Measurements from ENCODE around the gene LDLRAD4. TPM values are rescaled to one million over a fixed set of nuclear protein-coding genes. Genes with fewer than 3 reads are reported as not detected.
A peak's percentile ranks its signal among the peaks of the same experiment; 100 is the strongest.

Gene LDLRAD4
- total and polyA plus RNA-seq, 12 donors: 3.9 to 64.5 (median 36.0) TPM

DNA sequence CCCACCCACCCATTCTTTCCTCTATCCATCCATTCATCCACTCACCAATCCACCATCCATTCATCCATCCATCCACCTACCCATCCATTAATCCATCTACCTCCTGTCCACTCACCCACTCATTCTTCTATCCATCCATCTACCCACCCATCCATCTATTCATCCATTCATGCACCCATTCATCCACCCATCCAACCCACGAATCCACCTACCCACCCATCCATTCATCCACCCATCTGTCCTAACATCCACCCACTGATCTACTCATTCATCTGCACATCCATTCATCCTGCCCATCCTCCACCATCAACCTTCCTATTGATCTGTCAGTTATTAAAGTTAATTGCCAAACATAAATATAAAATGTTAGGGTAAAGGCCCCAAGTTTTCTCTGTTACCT lies 25.6 kb downstream of the LDLRAD4 start:
- Histone ChIP-seq H3K4me1 (replicated peaks in 1 of 2) (no peaks in the 10 kb centered on the region), H3K27ac (no peak overlapping the region), H3K27me3 (no peaks in the 10 kb centered on the region), H3K9me3 (replicated peaks in 1 of 3) (no peaks in the 10 kb centered on the region), H3K4me3 (no peak overlapping the region), H3K36me3 (replicated peaks in 1 of 2) (no peaks in the 10 kb centered on the region)
- DNase-seq: no peak
- 0 to 83% (median 60%) methylated on average over 1 of the region's 1 CpG for WGBS, 4 donors
- TF ChIP-seq, protein P1, sequence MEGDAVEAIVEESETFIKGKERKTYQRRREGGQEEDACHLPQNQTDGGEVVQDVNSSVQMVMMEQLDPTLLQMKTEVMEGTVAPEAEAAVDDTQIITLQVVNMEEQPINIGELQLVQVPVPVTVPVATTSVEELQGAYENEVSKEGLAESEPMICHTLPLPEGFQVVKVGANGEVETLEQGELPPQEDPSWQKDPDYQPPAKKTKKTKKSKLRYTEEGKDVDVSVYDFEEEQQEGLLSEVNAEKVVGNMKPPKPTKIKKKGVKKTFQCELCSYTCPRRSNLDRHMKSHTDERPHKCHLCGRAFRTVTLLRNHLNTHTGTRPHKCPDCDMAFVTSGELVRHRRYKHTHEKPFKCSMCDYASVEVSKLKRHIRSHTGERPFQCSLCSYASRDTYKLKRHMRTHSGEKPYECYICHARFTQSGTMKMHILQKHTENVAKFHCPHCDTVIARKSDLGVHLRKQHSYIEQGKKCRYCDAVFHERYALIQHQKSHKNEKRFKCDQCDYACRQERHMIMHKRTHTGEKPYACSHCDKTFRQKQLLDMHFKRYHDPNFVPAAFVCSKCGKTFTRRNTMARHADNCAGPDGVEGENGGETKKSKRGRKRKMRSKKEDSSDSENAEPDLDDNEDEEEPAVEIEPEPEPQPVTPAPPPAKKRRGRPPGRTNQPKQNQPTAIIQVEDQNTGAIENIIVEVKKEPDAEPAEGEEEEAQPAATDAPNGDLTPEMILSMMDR (IDR thresholded peaks at IDR 0.05): no peak
- no peak for TF ChIP-seq POLR2A (IDR thresholded peaks at IDR 0.05)
- intact Hi-C loops (cut with DNase I): no loop called here

GRCh38 chr18:13245481-13246000 lies 27.0 kb downstream of the LDLRAD4 start:
- intact Hi-C loops (cut with DNase I): no loop called here
- H3K4me1 ChIP-seq (replicated peaks in 1 of 2): peaks cover 0 to 3% of the 10 kb centered on the region in 2 donors
- WGBS, 4 donors: 86 to 93% (median 89%) methylated on average over 6 of the region's 6 CpGs
- no peak overlapping the region for H3K27ac ChIP-seq
- H3K9me3 ChIP-seq (replicated peaks in 1 of 3): no peaks in the 10 kb centered on the region
- DNase-seq: no peak
- no peaks in the 10 kb centered on the region for H3K27me3 ChIP-seq
- H3K36me3 ChIP-seq (replicated peaks in 1 of 2): no peaks in the 10 kb centered on the region
- H3K4me3 ChIP-seq: no peak overlapping the region
- TF ChIP-seq POLR2A (IDR thresholded peaks at IDR 0.05): no peak
- TF ChIP-seq, protein P1 (IDR thresholded peaks at IDR 0.05): no peak

- no peak overlapping the region for H3K27ac ChIP-seq
- H3K9me3 ChIP-seq (replicated peaks in 1 of 3): no peaks in the 10 kb centered on the region
- TF ChIP-seq POLR2A (IDR thresholded peaks at IDR 0.05): no peak
- TF ChIP-seq, protein P1 (IDR thresholded peaks at IDR 0.05): no peak
- WGBS, 4 donors: 89 to 95% (median 91%) methylated on average over 7 to 9 of the region's 9 CpGs
- H3K36me3 ChIP-seq (replicated peaks in 1 of 2): no peaks in the 10 kb centered on the region
- DNase-seq: peak in 1 of 7 donors; percentile 40
- intact Hi-C loops (cut with DNase I): no loop called here
- peaks cover 0 to 7% of the 10 kb centered on the region in 2 donors for H3K4me1 ChIP-seq (replicated peaks in 1 of 2)
- no peaks in the 10 kb centered on the region for H3K27me3 ChIP-seq
- H3K4me3 ChIP-seq: no peak overlapping the region
These were observed 27.6 kb downstream of the LDLRAD4 start for GRCh38 chr18:13246121-13246520.

- no peaks in the 10 kb centered on the region for H3K27me3 ChIP-seq
- intact Hi-C loops (cut with DNase I): no loop called here
- H3K36me3 ChIP-seq (replicated peaks in 1 of 2): no peaks in the 10 kb centered on the region
- no peak overlapping the region for H3K4me3 ChIP-seq
- TF ChIP-seq, protein P1 (IDR thresholded peaks at IDR 0.05): no peak
- no peak for TF ChIP-seq POLR2A (IDR thresholded peaks at IDR 0.05)
- 82 to 97% (median 91%) methylated on average over 3 of the region's 3 CpGs for WGBS, 4 donors
- H3K9me3 ChIP-seq (replicated peaks in 1 of 3): no peaks in the 10 kb centered on the region
- H3K4me1 ChIP-seq (replicated peaks in 1 of 2): peaks cover 0 to 7% of the 10 kb centered on the region in 2 donors
- DNase-seq: peak in 1 of 7 donors; percentile 47
- no peak overlapping the region for H3K27ac ChIP-seq
These were observed 28.0 kb downstream of the LDLRAD4 start for GRCh38 chr18:13246591-13246990.
